Smooth muscle cell of the coronary artery (primary cell): Measurements from ENCODE around the gene PNN. TPM values are rescaled to one million over a fixed set of nuclear protein-coding genes. Genes with fewer than 3 reads are reported as not detected.

Experiments
- total RNA-seq: library from RNA; depleted of rRNA; stranded (reverse); fragments of >200 nt; gene quantifications from 2 replicates; pipeline ENCODE4 v1.2.3, GENCODE V29; 2014; ENCODE audit warnings: low replicate concordance

PNN gene
- total RNA-seq: 16.3 and 19.8 TPM in 2 replicates

DNA sequence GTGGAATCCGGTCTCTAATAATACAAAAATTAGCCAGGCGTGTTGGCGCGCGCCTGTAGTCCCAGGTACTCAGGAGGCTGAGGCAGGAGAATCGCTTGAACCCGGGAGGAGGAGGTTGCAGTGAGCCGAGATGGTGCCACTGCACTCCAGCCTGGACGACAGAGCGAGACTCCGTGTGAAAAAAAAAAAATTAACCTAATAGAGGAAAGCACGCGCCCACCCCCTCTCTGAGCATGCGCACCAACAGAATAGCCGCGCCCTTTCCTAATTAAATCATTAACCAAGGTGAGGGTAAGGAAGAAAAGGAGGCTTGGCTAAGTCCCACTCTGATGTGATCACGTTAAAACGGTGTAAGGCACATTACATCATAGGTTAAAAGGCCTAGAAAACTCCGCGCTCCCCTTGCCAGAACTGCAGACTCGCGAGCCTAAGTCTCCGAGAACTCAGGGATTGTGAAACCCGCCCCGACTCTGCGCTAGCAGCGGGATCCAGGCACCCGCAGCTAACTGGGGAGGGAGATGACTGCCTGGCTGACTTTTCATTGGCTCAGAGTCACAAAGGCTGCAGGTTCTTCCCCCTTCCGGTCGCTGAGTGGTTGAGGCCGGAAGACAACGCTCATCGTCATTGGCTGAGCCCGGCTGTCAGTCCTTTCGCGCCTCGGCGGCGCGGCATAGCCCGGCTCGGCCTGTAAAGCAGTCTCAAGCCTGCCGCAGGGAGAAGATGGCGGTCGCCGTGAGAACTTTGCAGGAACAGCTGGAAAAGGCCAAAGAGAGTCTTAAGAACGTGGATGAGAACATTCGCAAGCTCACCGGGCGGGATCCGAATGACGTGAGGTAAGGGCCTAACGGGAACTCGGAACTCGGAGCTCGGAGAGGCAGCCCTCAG lies at the start of gene PNN:
Gene PNN, plus strand, starts transcription at position 695 of the 885 bp plus-strand sequence. Its CDS starts 26 bp downstream, at position 721.

Other genes with a start within 250 kb of the PNN start
- 418 and 631 TPM in 2 replicates for gene SEC23A, start 72.0 kb upstream of the PNN start, total RNA-seq
- gene GEMIN2, start 60.9 kb upstream of the PNN start, total RNA-seq: 9.9 and 23.5 TPM in 2 replicates
- gene TRAPPC6B, start 4.9 kb upstream of the PNN start, total RNA-seq: 16.0 and 22.3 TPM in 2 replicates
- 5.6 and 14.3 TPM in 2 replicates for gene MIA2, start 58.7 kb downstream of the PNN start, total RNA-seq